PC-3 (cell line): ENCODE measurements around the gene AP3M1. TPM values are rescaled to one million over a fixed set of nuclear protein-coding genes. Genes with fewer than 3 reads are reported as not detected.

Experiments
- ATAC-seq: fragments of 200-7000 bp; cut with Tn5 transposase; 2 replicates; pipeline ENCODE4 v1.9.1; 2020; ENCODE audit warnings: mild to moderate bottlenecking, moderate library complexity
- BruUV-seq: library from RNA; stranded (reverse); fragments of 400-500 nt; replicated peaks from 2 replicates; lab custom pipeline; 2021; lab: Mats Ljungman, UMichigan
- CTCF ChIA-PET: fragments of 300-600 bp; sonication (Branson Sonifier 250); formaldehyde crosslinking; loops from one replicate; lab custom pipeline; 2022; ENCODE audit warnings: antibody characterized with exemption; lab: Charles Lee
- POLR2A ChIA-PET: fragments of 300-600 bp; sonication (Branson Sonifier 250); formaldehyde crosslinking; loops from one replicate; lab custom pipeline; 2022; ENCODE audit warnings: antibody characterized with exemption; ENCODE audit not compliant: unreplicated experiment; lab: Charles Lee
- DNase-seq: peaks from one replicate; pipeline ENCODE4 v3.0.0-alpha.2; 2015
- H2AFZ ChIP-seq: fragments of 300-600 bp; sonication (generic); 2 replicates; pipeline ENCODE4 v1.6.0; 2016; ENCODE audit warnings: antibody characterized with exemption, low read length
- H3F3A ChIP-seq: fragments of 300-600 bp; sonication (generic); one replicate; pipeline ENCODE4 v1.6.0; 2017; ENCODE audit warnings: antibody characterized with exemption, low read length, control low read depth, mild to moderate bottlenecking; ENCODE audit not compliant: unreplicated experiment
- H3K27ac ChIP-seq: fragments of 300-600 bp; sonication (generic); 2 replicates; pipeline ENCODE4 v1.5.1; 2016; ENCODE audit warnings: mild to moderate bottlenecking, low read length
- H3K27me3 ChIP-seq: fragments of 300-600 bp; sonication (generic); 2 replicates; pipeline ENCODE4 v1.6.1; 2016; ENCODE audit warnings: low read length, mixed read lengths
- H3K36me3 ChIP-seq: fragments of 300-600 bp; sonication (generic); 2 replicates; pipeline ENCODE4 v1.6.1; 2016; ENCODE audit warnings: low read depth, mixed run types, low read length, mixed read lengths
- H3K4me1 ChIP-seq: fragments of 300-600 bp; sonication (generic); 2 replicates; pipeline ENCODE4 v1.5.1; 2016; ENCODE audit warnings: low read length; ENCODE audit not compliant: insufficient read depth
- H3K4me2 ChIP-seq: fragments of 300-600 bp; sonication (generic); 2 replicates; pipeline ENCODE4 v1.6.0; 2016; ENCODE audit warnings: low read length
- H3K4me3 ChIP-seq: fragments of 300-600 bp; sonication (generic); 2 replicates; pipeline ENCODE4 v1.5.1; 2016; ENCODE audit warnings: mild to moderate bottlenecking, low read length, mixed read lengths
- H3K79me2 ChIP-seq: fragments of 300-600 bp; sonication (generic); 2 replicates; pipeline ENCODE4 v1.6.1; 2017; ENCODE audit warnings: low read length, mixed read lengths
- H3K9ac ChIP-seq: fragments of 300-600 bp; sonication (generic); 2 replicates; pipeline ENCODE4 v1.6.0; 2016; ENCODE audit warnings: mild to moderate bottlenecking, low read length
- H3K9me2 ChIP-seq: fragments of 300-600 bp; sonication (generic); replicated peaks from 2 replicates; pipeline ENCODE4 v1.6.1; 2016; ENCODE audit warnings: mixed run types, low read length, mixed read lengths
- H3K9me3 ChIP-seq: fragments of 300-600 bp; sonication (generic); 2 replicates; pipeline ENCODE4 v1.6.1; 2016; ENCODE audit warnings: low read length, mixed read lengths
- H4K20me1 ChIP-seq: fragments of 300-600 bp; sonication (generic); 2 replicates; pipeline ENCODE4 v1.6.1; 2016; ENCODE audit warnings: low read length, mixed read lengths
- CTCF ChIP-seq: fragments of 300-600 bp; sonication (generic); conservative IDR thresholded peaks from 2 replicates; pipeline ENCODE4 v1.5.1; 2017; ENCODE audit warnings: antibody characterized with exemption, low read depth, mild to moderate bottlenecking, low read length
- EZH2 ChIP-seq: fragments of 300-600 bp; sonication (generic); IDR thresholded peaks from one replicate; pipeline ENCODE4 v1.6.1; 2017; ENCODE audit warnings: antibody characterized with exemption, mild to moderate bottlenecking, low read length; ENCODE audit not compliant: unreplicated experiment
- EZH2phosphoT487 ChIP-seq: fragments of 300-600 bp; sonication (generic); IDR thresholded peaks from 2 replicates; pipeline ENCODE4 v1.6.1; 2018; ENCODE audit warnings: mild to moderate bottlenecking, antibody characterized with exemption, low read length, borderline replicate concordance
- intact Hi-C: fragments of 100-400 bp; cut with micrococcal nuclease; formaldehyde crosslinking; loops from 2 replicates; pipeline ENCODE4 v1.9.0; 2023
- total RNA-seq: library from RNA; depleted of rRNA; stranded (reverse); fragments of >200 nt; gene quantifications from 2 replicates; pipeline ENCODE4 v1.2.3, GENCODE V29; 2014

AP3M1 gene
- total RNA-seq, 1 experiment from 2014 or later, result 165 TPM

- H3K79me2 ChIP-seq, result no peaks in the 10 kb centered on the region
- CTCF ChIA-PET, result interaction anchor here (0.5 to 1.6 kb wide), 21 partner anchors 23 to 273 kb away, joined by 3 to 31 read pairs (median 5); partner anchors contain the start of gene VCL
Measured at GRCh38 chr10:74103560-74104258, 46.9 kb downstream of the AP3M1 start.

GRCh38 chr10:74099836-74100235, 50.8 kb downstream of the AP3M1 start:
- H3K4me2 ChIP-seq, result no peak overlapping the region
- no peak overlapping the region for H3K4me3 ChIP-seq
- no peak overlapping the region for H2AFZ ChIP-seq
- BruUV-seq, result no TSS peak
- H3K27me3 ChIP-seq, result no peaks in the 10 kb centered on the region
- intact Hi-C loops, result no loop called here
- ChIA-PET POLR2A (no interaction called here), CTCF (no interaction called here)
- H3K4me1 ChIP-seq, result peaks cover 17% of the 10 kb centered on the region
- H3K27ac ChIP-seq, result no peak overlapping the region
- H3K9ac ChIP-seq, result no peak overlapping the region
- no peaks in the 10 kb centered on the region for H3K9me2 ChIP-seq
- DNase-seq, result no peak
- peaks cover 18% of the 10 kb centered on the region; the same call in 1 of the 2 replicates for H4K20me1 ChIP-seq
- no peaks in the 10 kb centered on the region for H3K9me3 ChIP-seq
- no peak for ATAC-seq
- H3K79me2 ChIP-seq, result no peaks in the 10 kb centered on the region
- peaks cover 31% of the 10 kb centered on the region for H3F3A ChIP-seq
- TF ChIP-seq CTCF, result no peak
- TF ChIP-seq EZH2phosphoT487, result no peak
- TF ChIP-seq EZH2, result no peak
- peaks cover 88% of the 10 kb centered on the region for H3K36me3 ChIP-seq

More at GRCh38 chr10:74103560-74104258, 46.9 kb downstream of the AP3M1 start:
- POLR2A ChIA-PET, result interaction anchor here (0.6 to 0.9 kb wide), 3 partner anchors 109 to 330 kb away, joined by 3 to 6 read pairs (median 4); no protein-coding TSS in a partner anchor
- Histone ChIP-seq H3K27me3 (no peaks in the 10 kb centered on the region), H3K4me2 (no peak overlapping the region), H3K27ac (no peak overlapping the region), H3K4me1 (no peaks in the 10 kb centered on the region), H4K20me1 (no peaks in the 10 kb centered on the region), H3K4me3 (no peak overlapping the region), H3K9ac (no peak overlapping the region), H3K9me3 (no peaks in the 10 kb centered on the region), H3F3A (peaks cover 11% of the 10 kb centered on the region), H3K9me2 (no peaks in the 10 kb centered on the region), H2AFZ (no peak overlapping the region), H3K36me3 (peaks cover 86% of the 10 kb centered on the region)
- DNase-seq, result peak; percentile 90
- intact Hi-C loops, result loop anchor here (1.0 to 2.0 kb wide), 6 partner anchors 42 to 254 kb away; no protein-coding TSS in a partner anchor
- no TSS peak for BruUV-seq
- peak; percentile 100 for TF ChIP-seq CTCF
- TF ChIP-seq EZH2, result no peak
- peak; percentile 87 for ATAC-seq

- intact Hi-C loops, result no loop called here
- ChIA-PET CTCF (no interaction called here), POLR2A (no interaction called here)
- ATAC-seq (no peak), DNase-seq (no peak)
- TF ChIP-seq CTCF, result no peak
- Histone ChIP-seq H3K4me2 (no peak overlapping the region), H3K4me3 (no peak overlapping the region), H3K27ac (no peak overlapping the region), H2AFZ (no peak overlapping the region), H3K36me3 (peaks cover 88% of the 10 kb centered on the region), H3K27me3 (no peaks in the 10 kb centered on the region), H4K20me1 (peaks cover 18% of the 10 kb centered on the region; the same call in 1 of the 2 replicates), H3K9ac (no peak overlapping the region), H3K4me1 (peaks cover 17% of the 10 kb centered on the region), H3K9me2 (no peaks in the 10 kb centered on the region), H3K79me2 (no peaks in the 10 kb centered on the region), H3F3A (peaks cover 31% of the 10 kb centered on the region), H3K9me3 (no peaks in the 10 kb centered on the region)
- no TSS peak for BruUV-seq
Measured at GRCh38 chr10:74099420-74099819, 51.2 kb downstream of the AP3M1 start.
